ENCODE results near the gene ATP1A2. TPM values are rescaled to one million over a fixed set of nuclear protein-coding genes. Genes with fewer than 3 reads are reported as not detected.

Gene ATP1A2
- total RNA-seq, 1 donor from 2014 or later, result 4.5 TPM

GRCh38 chr1:160154790-160155189 lies 39.2 kb downstream of the ATP1A2 start:
- TF ChIP-seq CTCF (IDR thresholded peaks at IDR 0.05), result no peak
- H3K36me3 ChIP-seq, result no peaks in the 10 kb centered on the region
- ATAC-seq (no peak), DNase-seq (no peak)
- intact Hi-C loops (cut with DNase I), result no loop called here
- H3K27me3 ChIP-seq (ENCODE audit: low read depth), result no peaks in the 10 kb centered on the region
- no peaks in the 10 kb centered on the region for H3K9me3 ChIP-seq
- H3K4me1 ChIP-seq, result no peaks in the 10 kb centered on the region
- no peak overlapping the region for H3K27ac ChIP-seq
- H3K4me3 ChIP-seq, result no peak overlapping the region

GRCh38 chr1:160156361-160156760 lies 40.8 kb downstream of the ATP1A2 start:
- Histone ChIP-seq H3K27me3 (ENCODE audit: low read depth) (no peaks in the 10 kb centered on the region), H3K4me3 (no peak overlapping the region), H3K4me1 (no peaks in the 10 kb centered on the region), H3K9me3 (no peaks in the 10 kb centered on the region), H3K36me3 (no peaks in the 10 kb centered on the region), H3K27ac (no peak overlapping the region)
- no peak for ATAC-seq
- DNase-seq, result no peak
- intact Hi-C loops (cut with DNase I), result no loop called here
- TF ChIP-seq CTCF (IDR thresholded peaks at IDR 0.05), result no peak

GRCh38 chr1:160157174-160157573 lies 41.6 kb downstream of the ATP1A2 start:
- DNase-seq (no peak), ATAC-seq (no peak)
- intact Hi-C loops (cut with DNase I), result no loop called here
- Histone ChIP-seq H3K27ac (no peak overlapping the region), H3K4me3 (no peak overlapping the region), H3K27me3 (ENCODE audit: low read depth) (no peaks in the 10 kb centered on the region), H3K36me3 (no peaks in the 10 kb centered on the region), H3K4me1 (no peaks in the 10 kb centered on the region), H3K9me3 (no peaks in the 10 kb centered on the region)
- TF ChIP-seq CTCF (IDR thresholded peaks at IDR 0.05), result no peak

- Histone ChIP-seq H3K36me3 (no peaks in the 10 kb centered on the region), H3K4me1 (peaks cover 5% of the 10 kb centered on the region), H3K27ac (no peak overlapping the region), H3K4me3 (no peak overlapping the region), H3K9me3 (no peaks in the 10 kb centered on the region), H3K27me3 (ENCODE audit: low read depth) (no peaks in the 10 kb centered on the region)
- no peak for DNase-seq
- intact Hi-C loops (cut with DNase I), result no loop called here
- ATAC-seq, result no peak
- TF ChIP-seq CTCF (IDR thresholded peaks at IDR 0.05), result no peak
Observed at GRCh38 chr1:160158031-160158430, 42.5 kb downstream of the ATP1A2 start.

GRCh38 chr1:160158534-160158933 lies 43.0 kb downstream of the ATP1A2 start:
- intact Hi-C loops (cut with DNase I), result no loop called here
- no peak for TF ChIP-seq CTCF (IDR thresholded peaks at IDR 0.05)
- ATAC-seq, result no peak

GRCh38 chr1:160159846-160160245 lies 44.3 kb downstream of the ATP1A2 start:
- Histone ChIP-seq H3K4me1 (peaks cover 5% of the 10 kb centered on the region), H3K27me3 (ENCODE audit: low read depth) (no peaks in the 10 kb centered on the region), H3K9me3 (no peaks in the 10 kb centered on the region), H3K4me3 (no peak overlapping the region), H3K27ac (no peak overlapping the region), H3K36me3 (no peaks in the 10 kb centered on the region)
- DNase-seq, result no peak
- ATAC-seq, result peak; percentile 89 to 94
- intact Hi-C loops (cut with DNase I), result no loop called here
- no peak for TF ChIP-seq CTCF (IDR thresholded peaks at IDR 0.05)

More at GRCh38 chr1:160158534-160158933, 43.0 kb downstream of the ATP1A2 start:
- DNase-seq, result no peak
- Histone ChIP-seq H3K9me3 (no peaks in the 10 kb centered on the region), H3K36me3 (no peaks in the 10 kb centered on the region), H3K27ac (no peak overlapping the region), H3K4me1 (peaks cover 5% of the 10 kb centered on the region), H3K4me3 (no peak overlapping the region), H3K27me3 (ENCODE audit: low read depth) (no peaks in the 10 kb centered on the region)

All from lower lobe of right lung (tissue), 2 donors.